ENCODE data around the gene EXOC6B.

The EXOC6B gene

GRCh38 chr2:72128843-72129227 is 697.0 kb downstream of the EXOC6B start:
- no peak for DNase-seq

GRCh38 chr2:72128059-72128842 is 697.6 kb downstream of the EXOC6B start:
- no peak for DNase-seq

GRCh38 chr2:72127401-72128058 is 698.3 kb downstream of the EXOC6B start:
- DNase-seq: no peak

GRCh38 chr2:72126186-72127100 is 699.4 kb downstream of the EXOC6B start:
- DNase-seq: no peak
